HUES64 (cell line): ENCODE data around the gene RABGAP1L.
A peak's percentile ranks its signal among the peaks of the same experiment; 100 is the strongest.
"Not testable (repeated sequence)": the region's sequence is repeated elsewhere in the genome, so short reads cannot be mapped to it uniquely, and the experiment has no call there.

Experiments
- H3K27ac ChIP-seq: 2 replicates; pipeline ENCODE4 v1.7.0; 2013; ENCODE audit warnings: low read depth, low read length, inconsistent platforms
- H3K27me3 ChIP-seq: 2 replicates; pipeline ENCODE4 v1.6.1; 2013; ENCODE audit warnings: mild to moderate bottlenecking, low read length; ENCODE audit not compliant: insufficient read depth
- H3K36me3 ChIP-seq: 2 replicates; pipeline ENCODE4 v1.6.1; 2013; ENCODE audit warnings: mild to moderate bottlenecking, low read length; ENCODE audit not compliant: insufficient read depth
- H3K4me1 ChIP-seq: 2 replicates; pipeline ENCODE4 v1.6.1; 2013; ENCODE audit warnings: mild to moderate bottlenecking, low read length, moderate library complexity; ENCODE audit not compliant: insufficient read depth
- H3K4me3 ChIP-seq: 2 replicates; pipeline ENCODE4 v1.5.1; 2013; ENCODE audit warnings: mild to moderate bottlenecking, low read length, moderate library complexity
- H3K9ac ChIP-seq: 2 replicates; pipeline ENCODE4 v1.6.1; 2013; ENCODE audit warnings: mild to moderate bottlenecking, low read depth, low read length
- H3K9me3 ChIP-seq: 2 replicates; pipeline ENCODE4 v1.6.1; 2013; ENCODE audit warnings: low read depth, low read length; ENCODE audit not compliant: insufficient read depth
- WGBS: fragments of 150-250, 120-280 bp; methylation state at CpG from one replicate; pipeline ENCODE4 v1.1.7; 2013; ENCODE audit warnings: missing lambda C conversion rate; 5-methylcytosine and 5-hydroxymethylcytosine counted together

RABGAP1L gene

DNA sequence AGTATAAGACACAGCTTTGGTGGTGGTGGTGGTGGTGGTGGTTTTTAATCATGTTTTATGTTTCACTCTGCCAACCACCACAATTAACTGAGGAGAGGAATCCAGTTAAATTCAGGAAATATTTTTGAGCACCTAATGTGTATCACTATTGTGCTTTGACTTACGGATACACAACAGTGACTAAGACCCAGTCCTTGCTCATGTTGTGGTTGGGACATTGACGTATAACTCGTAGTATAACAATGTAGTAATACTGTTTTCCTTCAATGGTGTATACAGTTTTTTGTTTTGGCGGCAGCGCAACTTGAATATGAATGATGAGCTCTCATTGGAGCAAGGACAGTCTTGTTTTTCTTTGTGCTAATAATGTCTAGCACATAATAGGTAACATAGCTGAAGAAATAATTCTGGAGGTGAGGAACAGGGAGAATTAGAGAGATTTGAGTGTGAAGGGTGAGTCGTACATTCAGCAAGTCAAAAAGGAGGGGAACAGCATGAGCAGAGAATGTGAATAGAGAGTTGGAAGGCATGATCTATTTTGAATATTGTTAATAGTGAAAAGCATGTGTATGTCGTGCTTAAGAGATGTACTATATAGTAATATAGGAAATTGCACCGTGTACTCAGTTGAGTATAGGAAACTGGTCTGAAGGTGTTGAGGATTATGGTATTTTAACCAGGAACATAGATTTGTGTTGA is 845.9 kb downstream of the RABGAP1L start:
- peaks cover 64% of the 10 kb centered on the region for H3K36me3 ChIP-seq
- H3K9ac ChIP-seq: no peak overlapping the region
- no peaks in the 10 kb centered on the region for H3K27me3 ChIP-seq

DNA sequence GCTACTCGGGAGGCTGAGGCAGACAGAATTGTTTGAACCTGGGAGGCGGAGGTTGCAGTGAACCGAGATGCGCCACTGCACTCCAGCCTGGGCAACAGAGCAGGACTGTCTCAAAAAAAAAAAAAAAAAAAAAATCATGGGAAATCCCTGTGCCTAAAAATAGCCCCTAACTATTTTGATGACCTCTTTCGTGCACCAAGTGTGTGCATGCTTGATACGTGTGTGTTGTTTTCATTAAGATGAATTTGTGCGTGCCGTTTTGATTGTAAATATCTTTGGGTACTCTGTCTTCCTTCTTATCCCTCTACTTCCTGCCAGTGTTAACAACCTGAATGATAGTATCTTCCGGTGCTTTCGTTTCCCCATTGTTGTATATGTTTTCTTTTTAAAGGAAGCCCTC is 850.2 kb downstream of the RABGAP1L start:
- H3K36me3 ChIP-seq: peaks cover 100% of the 10 kb centered on the region
- WGBS: 98% methylated on average over 10 of the region's 10 CpGs
- no peaks in the 10 kb centered on the region for H3K9me3 ChIP-seq

More for the DNA sequence above, 845.9 kb downstream of the RABGAP1L start:
- H3K9me3 ChIP-seq: no peaks in the 10 kb centered on the region
- 96% methylated on average over 8 of the region's 8 CpGs for WGBS
- peaks cover 14% of the 10 kb centered on the region for H3K4me1 ChIP-seq
- H3K4me3 ChIP-seq: no peak overlapping the region
- no peak overlapping the region for H3K27ac ChIP-seq

GRCh38 chr1:175013445-175013844 is 854.1 kb downstream of the RABGAP1L start:
- H3K9ac ChIP-seq: no peak overlapping the region
- H3K4me3 ChIP-seq: no peak overlapping the region
- H3K4me1 ChIP-seq: no peaks in the 10 kb centered on the region
- H3K9me3 ChIP-seq: no peaks in the 10 kb centered on the region
- H3K27ac ChIP-seq: no peak overlapping the region
- WGBS: 96% methylated on average over 1 of the region's 1 CpG
- H3K36me3 ChIP-seq: peaks cover 96% of the 10 kb centered on the region
- no peaks in the 10 kb centered on the region for H3K27me3 ChIP-seq

More for the DNA sequence above, 850.2 kb downstream of the RABGAP1L start:
- H3K4me3 ChIP-seq: no peak overlapping the region
- H3K9ac ChIP-seq: no peak overlapping the region
- no peaks in the 10 kb centered on the region for H3K27me3 ChIP-seq
- no peak overlapping the region for H3K27ac ChIP-seq
- no peaks in the 10 kb centered on the region for H3K4me1 ChIP-seq

- no peak overlapping the region for H3K27ac ChIP-seq
- H3K36me3 ChIP-seq: peaks cover 80% of the 10 kb centered on the region
- no peak overlapping the region for H3K9ac ChIP-seq
- 94% methylated on average over 4 of the region's 4 CpGs for WGBS
- H3K27me3 ChIP-seq: no peaks in the 10 kb centered on the region
- H3K4me1 ChIP-seq: no peaks in the 10 kb centered on the region
- no peaks in the 10 kb centered on the region for H3K9me3 ChIP-seq
- no peak overlapping the region for H3K4me3 ChIP-seq
Observed at GRCh38 chr1:175015243-175015642, 855.9 kb downstream of the RABGAP1L start.

DNA sequence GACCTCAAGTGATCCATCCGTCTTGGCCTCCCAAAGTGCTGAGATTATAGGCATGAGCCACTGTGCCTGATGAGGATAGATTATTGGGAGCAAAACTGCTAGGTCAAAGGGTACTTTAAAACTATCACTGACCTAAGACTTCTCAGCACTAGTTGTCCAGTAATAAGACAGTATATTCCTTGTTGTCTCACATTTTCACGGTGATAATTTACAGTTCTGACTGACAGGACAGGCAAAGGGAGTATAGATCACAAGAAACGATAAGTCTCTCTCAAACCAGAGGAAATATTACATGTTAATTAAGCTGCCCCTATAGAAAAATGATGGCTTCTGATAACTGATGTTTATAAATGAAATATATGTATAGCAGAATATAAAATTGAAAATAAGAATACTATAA is 860.2 kb downstream of the RABGAP1L start:
- no peak overlapping the region for H3K27ac ChIP-seq
- no peaks in the 10 kb centered on the region for H3K27me3 ChIP-seq
- H3K9ac ChIP-seq: no peak overlapping the region
- no peaks in the 10 kb centered on the region for H3K9me3 ChIP-seq
- no peak overlapping the region for H3K4me3 ChIP-seq
- 96% methylated on average over 2 of the region's 3 CpGs for WGBS
- no peaks in the 10 kb centered on the region for H3K4me1 ChIP-seq
- H3K36me3 ChIP-seq: peaks cover 37% of the 10 kb centered on the region

DNA sequence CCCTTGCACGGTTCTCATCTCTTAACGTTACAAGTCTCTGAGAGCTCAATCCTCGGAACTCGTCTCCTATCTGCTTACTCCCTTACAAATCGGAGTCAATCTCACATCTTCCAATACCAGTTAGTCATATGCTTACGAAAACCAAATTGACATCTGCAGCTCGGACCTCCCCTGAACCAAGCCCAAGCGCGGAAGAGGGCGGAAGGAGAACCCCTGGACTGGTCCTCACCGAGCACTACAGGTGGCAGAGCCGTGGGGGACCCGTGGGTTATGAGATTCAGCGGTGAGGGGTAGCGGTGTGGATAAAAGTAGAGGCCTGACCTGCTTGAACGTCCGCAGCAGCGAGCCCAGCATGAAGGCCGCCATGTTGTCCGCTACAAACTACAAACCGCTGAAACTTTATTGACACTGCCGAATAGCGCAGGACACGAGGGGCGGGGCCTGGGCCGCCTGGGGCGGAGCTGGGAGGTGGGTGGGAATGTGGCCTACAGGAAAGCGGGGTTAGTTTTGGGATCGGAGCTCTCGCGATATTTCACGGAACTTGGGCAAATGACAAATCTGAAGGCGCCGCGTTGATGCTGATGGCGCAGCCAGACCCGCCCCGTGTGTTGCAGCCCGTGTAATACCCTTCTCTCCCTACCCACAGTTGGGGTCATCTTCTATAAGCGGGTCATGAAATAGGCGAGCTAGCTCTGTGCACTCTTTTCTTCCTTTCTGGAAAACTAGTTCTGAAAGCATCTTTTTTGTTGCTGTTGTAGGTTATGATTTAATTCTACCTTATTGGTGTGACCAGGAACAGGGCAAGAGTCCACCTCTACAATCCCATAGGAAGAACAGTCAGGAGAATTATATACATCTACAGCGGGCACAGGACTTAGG is 864.0 kb downstream of the RABGAP1L start, which contains the start of gene MRPS14:
Gene MRPS14, minus strand, starts transcription at position 383 of the 879 bp plus-strand sequence. Its CDS starts 17 bp downstream, at position 366.
- whole genome bisulfite sequencing: 3% methylated on average over 42 of the region's 42 CpGs
- H3K27ac ChIP-seq: peak within 1 kb of the TSS; percentile 61
- no peaks in the 10 kb centered on the region for H3K9me3 ChIP-seq
- H3K4me3 ChIP-seq: peak within 1 kb of the TSS; percentile 94
- H3K4me1 ChIP-seq: no peaks in the 10 kb centered on the region
- peaks cover 4% of the 10 kb centered on the region for H3K36me3 ChIP-seq
- no peaks in the 10 kb centered on the region for H3K27me3 ChIP-seq
- peak within 1 kb of the TSS; percentile 86 for H3K9ac ChIP-seq

- not testable (repeated sequence) for H3K4me1 ChIP-seq, H3K27me3 ChIP-seq, H3K36me3 ChIP-seq, H3K9me3 ChIP-seq
- Histone ChIP-seq H3K27ac (peak overlapping the region; percentile 57), H3K9ac (peak overlapping the region; percentile 76), H3K4me3 (peak overlapping the region; percentile 94)
- WGBS: 92% methylated on average over 2 of the region's 2 CpGs
Observed at GRCh38 chr1:175023922-175024242, 864.6 kb downstream of the RABGAP1L start.

GRCh38 chr1:175024773-175025172 is 865.5 kb downstream of the RABGAP1L start:
- H3K36me3 ChIP-seq: no peaks in the 10 kb centered on the region
- H3K4me1 ChIP-seq: no peaks in the 10 kb centered on the region
- 92% methylated on average over 2 of the region's 2 CpGs for WGBS
- H3K27ac ChIP-seq: no peak overlapping the region
- H3K9ac ChIP-seq: no peak overlapping the region
- H3K27me3 ChIP-seq: no peaks in the 10 kb centered on the region
- H3K9me3 ChIP-seq: no peaks in the 10 kb centered on the region
- H3K4me3 ChIP-seq: no peak overlapping the region

- Histone ChIP-seq H3K4me1 (peaks cover 13% of the 10 kb centered on the region), H3K27me3 (no peaks in the 10 kb centered on the region), H3K9me3 (no peaks in the 10 kb centered on the region), H3K27ac (no peak overlapping the region), H3K9ac (no peak overlapping the region), H3K4me3 (no peak overlapping the region), H3K36me3 (no peaks in the 10 kb centered on the region)
- WGBS: 92% methylated on average over 4 of the region's 4 CpGs
Observed at GRCh38 chr1:175033953-175034352, 874.6 kb downstream of the RABGAP1L start.

- H3K36me3 ChIP-seq: no peaks in the 10 kb centered on the region
- peaks cover 13% of the 10 kb centered on the region for H3K4me1 ChIP-seq
- no peak overlapping the region for H3K27ac ChIP-seq
- H3K9ac ChIP-seq: no peak overlapping the region
- WGBS: 97% methylated on average over 2 of the region's 2 CpGs
- no peaks in the 10 kb centered on the region for H3K27me3 ChIP-seq
- no peaks in the 10 kb centered on the region for H3K9me3 ChIP-seq
- no peak overlapping the region for H3K4me3 ChIP-seq
Observed at GRCh38 chr1:175034775-175035174, 875.5 kb downstream of the RABGAP1L start.

DNA sequence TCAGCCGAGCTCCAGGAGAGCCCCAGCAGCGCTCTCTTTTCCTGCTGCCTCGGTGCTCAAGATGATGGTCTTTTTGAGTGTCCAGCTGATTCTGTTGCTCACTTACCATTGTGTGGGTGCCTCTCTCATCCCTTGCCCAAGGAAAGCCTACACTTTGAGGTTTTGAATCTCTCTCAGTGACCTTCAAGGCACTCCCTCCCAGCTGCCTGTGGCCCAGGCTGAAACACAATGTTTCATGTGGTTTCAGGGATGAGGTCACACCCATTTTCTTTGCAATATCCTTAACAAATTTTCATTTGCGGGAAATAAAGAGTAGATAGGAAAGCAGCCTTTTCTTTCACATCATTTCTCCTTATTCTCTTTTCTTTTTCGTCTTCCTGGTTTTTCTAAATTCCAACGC is 876.5 kb downstream of the RABGAP1L start:
- Histone ChIP-seq H3K9ac (no peak overlapping the region), H3K27me3 (no peaks in the 10 kb centered on the region), H3K36me3 (no peaks in the 10 kb centered on the region), H3K4me3 (no peak overlapping the region), H3K9me3 (no peaks in the 10 kb centered on the region), H3K4me1 (peaks cover 13% of the 10 kb centered on the region), H3K27ac (no peak overlapping the region)
- WGBS: 88% methylated on average over 5 of the region's 6 CpGs
